NOMO-1 treated with DMSO at 0.1 percent for 48 hours (cell line): ENCODE measurements around the gene ZNF212.
"Not testable (repeated sequence)": the region's sequence is repeated elsewhere in the genome, so short reads cannot be mapped to it uniquely, and the experiment has no call there.

Source experiments
- DNase-seq: peaks from one replicate; lab custom pipeline; 2025; ENCODE audit not compliant: unreplicated experiment; lab: John Stamatoyannopoulos, UW

The ZNF212 gene

GRCh38 chr7:149218469-149219420, 20.7 kb upstream of the ZNF212 start:
- DNase-seq = no peak

- DNase-seq = no peak
Observed at GRCh38 chr7:149220534-149220933, 18.9 kb upstream of the ZNF212 start.

GRCh38 chr7:149223176-149223575, 16.3 kb upstream of the ZNF212 start:
- DNase-seq = no peak

DNA sequence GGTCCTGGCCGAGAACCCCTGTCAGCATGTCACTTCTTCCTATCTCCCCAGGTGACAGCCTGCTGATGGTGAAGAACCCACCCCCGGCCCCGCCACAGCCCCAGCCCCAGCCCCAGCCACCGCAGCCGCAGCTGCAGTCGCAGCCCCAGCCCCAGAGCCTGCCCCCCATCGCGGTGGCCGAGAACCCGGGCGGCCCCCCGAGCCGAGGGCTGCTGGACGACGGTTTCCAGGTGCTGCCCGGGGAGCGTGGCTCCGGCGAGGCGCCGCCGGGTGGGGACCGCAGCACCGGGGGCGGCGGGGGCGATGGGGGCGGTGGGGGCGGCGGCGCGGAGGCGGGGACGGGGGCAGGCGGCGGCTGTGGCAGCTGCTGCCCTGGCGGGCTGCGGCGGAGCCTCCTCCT, 15.7 kb upstream of the ZNF212 start:
- no peak for DNase-seq

DNA sequence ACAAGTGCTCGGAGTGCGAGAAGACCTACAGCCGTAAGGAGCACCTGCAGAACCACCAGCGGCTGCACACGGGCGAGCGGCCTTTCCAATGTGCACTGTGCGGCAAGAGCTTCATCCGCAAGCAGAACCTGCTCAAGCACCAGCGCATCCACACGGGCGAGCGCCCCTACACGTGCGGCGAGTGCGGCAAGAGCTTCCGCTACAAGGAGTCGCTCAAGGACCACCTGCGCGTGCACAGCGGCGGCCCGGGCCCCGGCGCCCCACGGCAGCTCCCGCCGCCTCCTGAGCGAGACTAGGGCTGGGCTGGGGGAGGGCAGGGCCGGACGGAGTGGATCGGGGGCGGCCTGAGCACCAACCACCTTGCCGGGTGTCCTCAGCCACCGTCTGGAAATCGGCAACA, 15.1 kb upstream of the ZNF212 start:
- no peak for DNase-seq

- no peak for DNase-seq
Observed at GRCh38 chr7:149225106-149225505, 14.3 kb upstream of the ZNF212 start.

DNA sequence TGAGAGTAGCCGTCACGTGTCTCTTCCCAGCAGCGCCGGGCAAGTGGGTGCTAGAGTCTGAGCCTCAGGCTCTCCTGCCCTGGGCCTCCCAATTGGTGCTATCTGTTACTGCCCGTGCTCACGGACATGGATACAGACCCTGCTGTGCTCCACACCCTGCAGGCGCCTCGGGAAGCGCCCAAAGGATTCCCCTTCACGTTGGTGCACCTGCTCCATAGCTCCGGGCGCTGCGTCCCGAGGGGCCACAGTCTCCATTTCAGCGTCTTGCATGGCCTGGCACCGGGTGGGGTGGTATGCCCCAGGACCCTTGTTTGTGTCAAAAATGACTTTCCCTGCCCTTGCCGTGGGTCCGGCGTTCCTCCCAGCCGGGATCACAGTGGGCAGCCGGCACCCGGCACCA, 13.8 kb upstream of the ZNF212 start:
- no peak for DNase-seq

DNA sequence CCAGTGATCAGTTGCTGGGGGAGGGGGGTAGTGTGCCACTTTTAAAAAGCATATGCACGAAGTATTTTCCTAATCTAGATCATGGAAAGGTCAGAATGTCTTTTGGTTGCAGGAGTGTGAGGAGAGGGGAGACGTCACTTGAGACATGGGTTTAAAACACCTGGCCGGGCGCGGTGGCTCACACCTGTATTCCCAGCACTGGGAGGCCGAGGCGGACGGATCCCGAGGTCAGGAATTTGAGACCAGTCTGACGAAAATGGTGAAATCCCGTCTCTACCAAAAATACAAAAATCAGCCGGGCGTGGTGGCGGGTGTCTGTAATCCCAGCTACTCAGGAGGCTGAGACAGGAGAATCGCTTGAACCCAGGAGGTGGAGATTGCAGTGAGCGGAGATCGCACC, 13.1 kb upstream of the ZNF212 start:
- not testable (repeated sequence) for DNase-seq

- DNase-seq = no peak
Observed at GRCh38 chr7:149226840-149227494, 12.5 kb upstream of the ZNF212 start.

DNA sequence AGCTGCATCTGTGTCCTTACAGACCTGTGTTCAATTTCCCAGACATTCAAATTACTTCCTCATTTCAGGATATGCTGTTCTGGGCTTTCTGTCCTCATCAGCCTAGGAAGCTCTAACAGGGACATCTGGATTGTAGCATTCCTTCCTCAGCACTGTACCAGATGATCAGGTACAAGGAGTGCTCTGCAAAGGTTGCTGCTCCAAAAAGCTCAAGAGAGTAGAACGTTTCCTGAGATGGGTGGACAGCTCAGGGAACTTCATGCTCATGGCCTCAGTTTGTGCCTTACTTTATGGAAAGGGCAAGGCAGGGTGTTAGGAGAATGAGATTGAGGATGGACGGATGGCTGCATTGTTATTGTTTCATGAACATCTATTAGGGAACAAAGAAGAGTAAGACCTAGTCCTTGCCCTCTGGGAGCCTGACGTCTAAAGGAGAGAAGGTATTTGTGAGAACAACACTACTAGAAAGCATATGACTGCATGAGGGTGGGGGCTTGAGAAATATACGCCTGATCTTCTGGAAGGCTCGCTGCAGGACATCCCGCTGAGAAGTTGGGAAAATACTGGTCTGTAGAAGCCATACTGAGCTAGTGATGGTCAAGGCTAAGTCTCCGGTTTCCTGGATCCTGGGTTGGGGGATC, 10.5 kb upstream of the ZNF212 start:
- DNase-seq = no peak

DNA sequence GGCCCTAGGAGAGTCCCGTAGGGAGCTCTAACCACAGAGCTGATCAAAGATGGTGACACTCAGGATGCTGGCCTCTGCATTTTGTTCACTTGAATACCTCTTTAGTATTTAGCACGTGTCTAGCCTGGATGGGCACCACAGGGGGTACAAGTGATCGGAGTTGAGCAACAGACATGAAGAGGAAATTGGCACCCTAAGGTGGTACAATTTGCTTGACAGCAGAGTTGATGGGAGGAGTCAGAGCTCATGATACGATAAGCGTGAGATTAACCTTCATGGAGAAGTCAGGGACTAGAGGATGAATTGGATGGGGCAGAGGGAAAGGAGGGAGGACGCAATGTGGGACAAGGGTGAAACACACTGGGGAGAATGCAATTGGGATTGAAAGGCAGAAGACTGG, 9.9 kb upstream of the ZNF212 start:
- no peak for DNase-seq

DNA sequence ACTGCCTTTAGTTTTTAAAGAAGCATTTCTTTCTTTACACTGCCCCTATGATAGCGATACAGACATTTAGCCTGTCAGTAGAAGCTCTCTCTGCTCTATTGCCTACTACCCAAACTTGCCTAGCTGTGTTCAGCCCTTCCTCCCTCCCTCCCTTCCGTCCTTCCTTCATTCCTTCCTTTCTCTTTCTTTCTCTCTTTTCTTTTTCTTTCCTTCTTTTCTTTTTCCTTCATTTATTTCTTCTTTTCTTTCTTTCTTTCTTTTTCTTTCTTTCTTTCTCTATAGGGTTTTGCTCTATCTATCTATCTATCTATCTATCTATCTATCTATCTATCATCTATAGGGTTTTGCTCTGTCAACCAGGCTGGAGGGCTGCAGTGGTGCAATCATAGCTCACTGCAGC, 7.1 kb upstream of the ZNF212 start:
- no peak for DNase-seq

GRCh38 chr7:149233655-149234204, 5.7 kb upstream of the ZNF212 start:
- DNase-seq = not testable (repeated sequence)

DNA sequence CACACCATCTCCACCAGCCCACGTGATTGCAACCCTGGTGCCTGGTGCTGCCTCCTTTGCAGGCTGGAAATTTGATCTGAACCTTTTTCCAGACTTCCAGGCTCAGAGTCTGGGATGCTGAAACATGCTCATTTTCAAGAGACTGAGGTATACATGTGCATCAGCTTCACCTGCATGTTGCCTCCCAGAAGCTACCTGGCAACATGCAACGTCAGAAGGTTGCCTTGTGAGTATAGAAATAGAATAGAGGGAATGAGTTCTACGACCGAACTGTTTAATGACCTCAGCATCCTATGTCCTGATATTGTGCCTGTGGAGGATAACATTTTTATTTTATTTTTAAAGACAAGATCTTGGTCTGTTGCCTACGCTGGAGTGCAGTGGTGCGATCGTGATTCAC, 1.9 kb upstream of the ZNF212 start:
- no peak for DNase-seq

- DNase-seq = no peak
Observed at GRCh38 chr7:149238051-149238450, 1.4 kb upstream of the ZNF212 start.

- no peak for DNase-seq
Observed at GRCh38 chr7:149240637-149241036, 1.2 kb downstream of the ZNF212 start.

- no peak for DNase-seq
Observed at GRCh38 chr7:149241696-149242095, 2.2 kb downstream of the ZNF212 start.

DNA sequence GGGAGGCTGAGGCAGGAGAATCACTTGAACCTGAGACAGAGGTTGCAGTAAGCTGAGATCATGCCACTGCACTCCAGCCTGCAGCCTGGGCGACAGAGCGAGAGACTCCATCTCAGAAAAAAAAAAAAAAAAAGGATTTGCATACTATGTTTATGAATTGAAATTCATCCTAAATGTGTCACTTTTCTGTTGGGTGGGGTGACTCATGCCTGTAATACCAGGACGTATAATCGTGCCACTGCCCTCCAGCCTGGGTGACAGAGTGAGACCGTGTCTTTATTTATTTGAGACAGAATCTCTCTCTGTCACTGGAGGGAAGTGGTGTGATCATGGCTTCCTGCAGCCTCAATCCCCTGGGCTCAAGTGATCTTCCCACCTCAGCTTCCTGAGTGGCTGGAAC, 5.8 kb downstream of the ZNF212 start:
- no peak for DNase-seq

GRCh38 chr7:149245744-149246143, 6.3 kb downstream of the ZNF212 start:
- no peak for DNase-seq

GRCh38 chr7:149248777-149249176, 9.3 kb downstream of the ZNF212 start:
- no peak for DNase-seq

DNA sequence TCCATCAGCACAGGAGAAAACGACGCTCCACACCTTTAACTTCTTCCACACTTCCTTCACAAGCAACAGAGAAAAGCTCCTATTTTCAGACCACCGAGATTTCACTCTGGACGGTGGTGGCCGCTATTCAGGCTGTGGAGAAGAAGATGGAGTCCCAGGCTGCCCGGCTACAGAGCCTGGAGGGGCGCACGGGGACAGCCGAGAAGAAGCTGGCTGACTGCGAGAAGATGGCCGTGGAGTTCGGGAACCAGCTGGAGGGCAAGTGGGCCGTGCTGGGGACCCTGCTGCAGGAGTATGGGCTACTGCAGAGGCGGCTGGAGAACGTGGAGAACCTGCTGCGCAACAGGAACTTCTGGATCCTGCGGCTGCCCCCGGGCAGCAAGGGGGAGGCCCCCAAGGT, 10.7 kb downstream of the ZNF212 start:
- not testable (repeated sequence) for DNase-seq

DNA sequence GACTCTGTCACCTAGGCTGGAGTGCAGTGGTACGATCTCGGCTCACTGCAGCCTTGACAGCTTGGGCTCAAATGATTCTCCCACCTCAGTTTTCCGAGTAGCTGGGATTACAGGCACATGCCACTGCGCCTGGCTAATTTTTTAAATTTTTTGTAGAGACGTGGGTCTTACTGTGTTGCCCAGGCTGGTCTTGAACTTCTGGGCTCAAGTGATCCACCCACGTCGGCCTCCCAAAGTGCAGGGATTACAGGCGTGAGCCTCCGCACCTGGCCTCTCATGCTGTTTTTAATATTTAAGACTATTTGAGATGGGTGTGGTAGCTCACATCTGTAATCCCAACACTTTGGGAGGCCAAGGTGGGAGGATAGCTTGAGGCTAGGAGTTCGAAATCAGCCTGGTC, 12.1 kb downstream of the ZNF212 start:
- not testable (repeated sequence) for DNase-seq
